ENCODE measurements around the gene SRM. TPM values are rescaled to one million over a fixed set of nuclear protein-coding genes. Genes with fewer than 3 reads are reported as not detected.

Gene SRM
- total and polyA plus RNA-seq, 2 of the 13 experiments (the other 11 are each of a cell fraction or from before 2014, with no cell fraction given) = 27.9 to 31.8 TPM

DNA sequence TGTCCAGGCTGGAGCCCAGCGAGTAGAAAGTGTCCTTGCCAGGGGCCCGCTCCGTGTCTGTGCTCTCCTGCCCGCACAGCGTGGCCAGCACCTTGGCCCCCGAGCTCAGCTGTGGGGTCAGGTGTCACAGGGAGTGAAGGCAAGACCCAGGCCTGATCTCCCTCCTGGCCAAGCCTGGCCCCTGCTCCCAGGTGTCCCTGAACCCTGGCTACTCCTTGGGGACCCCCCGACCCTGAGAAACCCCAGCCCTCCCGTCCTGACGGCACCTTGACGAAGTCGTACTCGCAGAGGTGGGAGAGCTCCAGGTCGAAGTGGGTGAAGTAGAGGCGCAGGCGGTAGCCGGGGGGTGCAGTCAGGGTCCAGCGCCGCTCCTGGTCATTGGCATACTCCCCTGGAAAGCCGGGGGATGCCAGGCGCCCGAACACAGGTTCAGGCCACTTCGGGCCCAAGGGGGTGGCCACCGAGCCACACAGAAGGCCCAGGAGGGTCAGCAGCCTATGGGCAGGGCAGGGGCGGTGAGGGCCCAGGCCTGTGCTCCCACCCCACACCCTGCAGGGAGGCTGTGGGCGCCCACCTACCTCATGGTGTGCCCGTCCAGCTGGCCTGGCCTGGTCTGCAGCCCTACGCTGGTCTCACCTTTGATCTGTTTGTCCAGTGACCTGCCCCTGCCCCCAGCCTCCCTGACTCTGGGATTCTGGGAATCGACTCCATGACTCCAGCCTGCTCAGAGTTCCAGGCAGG lies 13.0 kb downstream of the SRM start, which contains the start of gene MASP2 (continued):
- TF ChIP-seq ZNF496 (CRISPR knock-in tag; IDR thresholded peaks at IDR 0.05; ENCODE audit: insufficient replicate concordance) (no peak), NKX3-1 (CRISPR knock-in tag; IDR thresholded peaks at IDR 0.05) (0 out of 2 replicates have a peak, but pooled peaks have one; percentile 40), SRF (IDR thresholded peaks at IDR 0.05; ENCODE audit: low read depth, low read length) (no peak), HHEX (CRISPR knock-in tag; IDR thresholded peaks at IDR 0.05) (no peak), ZNF660 (CRISPR knock-in tag; IDR thresholded peaks at IDR 0.05; ENCODE audit: borderline replicate concordance, low read depth) (no peak), RFXANK (CRISPR knock-in tag; IDR thresholded peaks at IDR 0.05) (no peak), ARNT (IDR thresholded peaks at IDR 0.05) (no peak), TCF7L2 (IDR thresholded peaks at IDR 0.05; ENCODE audit: low read depth, low read length) (no peak), ZNF644 (CRISPR knock-in tag; IDR thresholded peaks at IDR 0.05; ENCODE audit: low read depth) (no peak), ZNF678 (CRISPR knock-in tag; IDR thresholded peaks at IDR 0.05) (0 out of 2 replicates have a peak, but pooled peaks have one; percentile 44), DPF2 (CRISPR knock-in tag; IDR thresholded peaks at IDR 0.05; ENCODE audit: borderline replicate concordance, low read depth) (no peak), ZNF614 (CRISPR knock-in tag; IDR thresholded peaks at IDR 0.05; ENCODE audit: borderline replicate concordance) (no peak), YEATS4 (CRISPR knock-in tag; IDR thresholded peaks at IDR 0.05; ENCODE audit: borderline replicate concordance) (peak; percentile 74), ARID2 (CRISPR knock-in tag; IDR thresholded peaks at IDR 0.05; ENCODE audit: borderline replicate concordance) (no peak), ZNF296 (CRISPR knock-in tag; conservative IDR thresholded peaks at IDR 0.05) (peak; percentile 24), NFATC3 (CRISPR knock-in tag; IDR thresholded peaks at IDR 0.05) (no peak), ZNF550 (CRISPR knock-in tag; IDR thresholded peaks at IDR 0.05; ENCODE audit: borderline replicate concordance) (no peak), ONECUT2 (CRISPR knock-in tag; IDR thresholded peaks at IDR 0.05) (no peak), ZBTB42 (CRISPR knock-in tag; IDR thresholded peaks at IDR 0.05) (no peak), HDAC6 (IDR thresholded peaks at IDR 0.05; ENCODE audit: low read depth, low read length) (no peak), TBL1XR1 (IDR thresholded peaks at IDR 0.05; ENCODE audit: borderline replicate concordance, low read length, partially characterized antibody) (no peak), ZNF883 (CRISPR knock-in tag; IDR thresholded peaks at IDR 0.05; ENCODE audit: not compliant biosample characterization) (no peak)
- TF ChIP-seq, protein P1, sequence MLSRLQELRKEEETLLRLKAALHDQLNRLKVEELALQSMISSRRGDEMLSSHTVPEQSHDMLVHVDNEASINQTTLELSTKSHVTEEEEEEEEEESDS (CRISPR knock-in tag; IDR thresholded peaks at IDR 0.05; ENCODE audit: borderline replicate concordance) = no peak
- TF ChIP-seq, protein P2, sequence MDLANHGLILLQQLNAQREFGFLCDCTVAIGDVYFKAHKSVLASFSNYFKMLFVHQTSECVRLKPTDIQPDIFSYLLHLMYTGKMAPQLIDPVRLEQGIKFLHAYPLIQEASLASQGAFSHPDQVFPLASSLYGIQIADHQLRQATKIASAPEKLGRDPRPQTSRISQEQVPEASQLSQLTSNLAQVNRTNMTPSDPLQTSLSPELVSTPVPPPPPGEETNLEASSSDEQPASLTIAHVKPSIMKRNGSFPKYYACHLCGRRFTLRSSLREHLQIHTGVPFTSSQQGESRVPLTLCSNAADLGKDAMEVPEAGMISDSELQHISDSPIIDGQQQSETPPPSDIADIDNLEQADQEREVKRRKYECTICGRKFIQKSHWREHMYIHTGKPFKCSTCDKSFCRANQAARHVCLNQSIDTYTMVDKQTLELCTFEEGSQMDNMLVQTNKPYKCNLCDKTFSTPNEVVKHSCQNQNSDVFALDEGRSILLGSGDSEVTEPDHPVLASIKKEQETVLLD (CRISPR knock-in tag; IDR thresholded peaks at IDR 0.05; ENCODE audit: low read depth) = no peak
- TF ChIP-seq, protein P3, sequence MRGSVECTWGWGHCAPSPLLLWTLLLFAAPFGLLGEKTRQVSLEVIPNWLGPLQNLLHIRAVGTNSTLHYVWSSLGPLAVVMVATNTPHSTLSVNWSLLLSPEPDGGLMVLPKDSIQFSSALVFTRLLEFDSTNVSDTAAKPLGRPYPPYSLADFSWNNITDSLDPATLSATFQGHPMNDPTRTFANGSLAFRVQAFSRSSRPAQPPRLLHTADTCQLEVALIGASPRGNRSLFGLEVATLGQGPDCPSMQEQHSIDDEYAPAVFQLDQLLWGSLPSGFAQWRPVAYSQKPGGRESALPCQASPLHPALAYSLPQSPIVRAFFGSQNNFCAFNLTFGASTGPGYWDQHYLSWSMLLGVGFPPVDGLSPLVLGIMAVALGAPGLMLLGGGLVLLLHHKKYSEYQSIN (CRISPR knock-in tag; IDR thresholded peaks at IDR 0.05; ENCODE audit: borderline replicate concordance) = no peak
- TF ChIP-seq, protein P4, sequence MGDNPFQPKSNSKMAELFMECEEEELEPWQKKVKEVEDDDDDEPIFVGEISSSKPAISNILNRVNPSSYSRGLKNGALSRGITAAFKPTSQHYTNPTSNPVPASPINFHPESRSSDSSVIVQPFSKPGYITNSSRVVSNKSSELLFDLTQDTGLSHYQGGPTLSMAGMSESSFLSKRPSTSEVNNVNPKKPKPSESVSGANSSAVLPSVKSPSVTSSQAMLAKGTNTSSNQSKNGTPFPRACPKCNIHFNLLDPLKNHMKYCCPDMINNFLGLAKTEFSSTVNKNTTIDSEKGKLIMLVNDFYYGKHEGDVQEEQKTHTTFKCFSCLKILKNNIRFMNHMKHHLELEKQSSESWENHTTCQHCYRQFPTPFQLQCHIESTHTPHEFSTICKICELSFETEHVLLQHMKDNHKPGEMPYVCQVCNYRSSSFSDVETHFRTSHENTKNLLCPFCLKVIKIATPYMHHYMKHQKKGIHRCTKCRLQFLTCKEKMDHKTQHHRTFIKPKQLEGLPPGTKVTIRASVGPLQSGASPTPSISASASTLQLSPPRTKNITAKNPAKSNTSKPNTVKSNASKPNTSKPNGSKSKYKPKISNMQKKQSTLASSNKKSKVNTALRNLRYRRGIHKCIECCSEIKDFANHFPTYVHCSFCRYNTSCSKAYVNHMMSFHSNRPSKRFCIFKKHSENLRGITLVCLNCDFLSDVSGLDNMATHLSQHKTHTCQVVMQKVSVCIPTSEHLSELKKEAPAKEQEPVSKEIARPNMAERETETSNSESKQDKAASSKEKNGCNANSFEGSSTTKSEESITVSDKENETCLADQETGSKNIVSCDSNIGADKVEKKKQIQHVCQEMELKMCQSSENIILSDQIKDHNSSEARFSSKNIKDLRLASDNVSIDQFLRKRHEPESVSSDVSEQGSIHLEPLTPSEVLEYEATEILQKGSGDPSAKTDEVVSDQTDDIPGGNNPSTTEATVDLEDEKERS (CRISPR knock-in tag; IDR thresholded peaks at IDR 0.05) = no peak
